ENCODE measurements around the gene DNAJC15.

The DNAJC15 gene

GRCh38 chr13:43110036-43110435 is 86.7 kb downstream of the DNAJC15 start:
- DNase-seq: no peak
- H3K36me3 Mint-ChIP-seq (ENCODE audit: low read depth): peaks cover 26% of the 10 kb centered on the region
- no peaks in the 10 kb centered on the region for H3K27me3 Mint-ChIP-seq
- H3K27ac Mint-ChIP-seq: no peak overlapping the region
- H3K4me1 Mint-ChIP-seq (ENCODE audit: low read depth): no peaks in the 10 kb centered on the region
- no peaks in the 10 kb centered on the region for H3K9me3 Mint-ChIP-seq
- no peak overlapping the region for H3K4me3 Mint-ChIP-seq

DNA sequence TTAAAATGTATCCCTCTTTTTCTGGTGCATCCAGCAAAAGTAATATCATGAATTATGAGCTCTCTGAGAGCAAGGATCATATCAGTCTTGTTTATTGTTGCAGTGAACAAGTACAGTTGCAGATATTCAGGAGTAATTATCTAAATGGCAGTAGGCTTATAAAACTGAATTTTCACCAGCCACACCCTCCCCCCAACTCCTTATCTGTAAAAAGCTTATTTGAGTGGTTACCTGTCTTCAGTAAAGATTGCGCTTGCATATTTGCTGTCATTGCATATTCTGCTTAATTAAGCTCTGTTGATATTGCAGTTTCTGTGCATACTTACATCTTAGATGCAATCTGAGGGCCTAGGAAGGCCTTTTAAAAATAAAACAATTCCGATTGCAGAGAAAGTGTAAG is 87.3 kb downstream of the DNAJC15 start:
- no peak overlapping the region for H3K4me3 Mint-ChIP-seq
- no peak for DNase-seq
- H3K4me1 Mint-ChIP-seq (ENCODE audit: low read depth): no peaks in the 10 kb centered on the region
- no peaks in the 10 kb centered on the region for H3K27me3 Mint-ChIP-seq
- H3K36me3 Mint-ChIP-seq (ENCODE audit: low read depth): peaks cover 23% of the 10 kb centered on the region
- H3K27ac Mint-ChIP-seq: no peak overlapping the region
- no peaks in the 10 kb centered on the region for H3K9me3 Mint-ChIP-seq

GRCh38 chr13:43111559-43112400 is 88.4 kb downstream of the DNAJC15 start:
- H3K36me3 Mint-ChIP-seq (ENCODE audit: low read depth): peaks cover 20% of the 10 kb centered on the region
- no peaks in the 10 kb centered on the region for H3K9me3 Mint-ChIP-seq
- H3K27ac Mint-ChIP-seq: no peak overlapping the region
- H3K4me1 Mint-ChIP-seq (ENCODE audit: low read depth): no peaks in the 10 kb centered on the region
- no peaks in the 10 kb centered on the region for H3K27me3 Mint-ChIP-seq
- no peak overlapping the region for H3K4me3 Mint-ChIP-seq
- no peak for DNase-seq

- no peak for DNase-seq
- Mint-ChIP-seq H3K36me3 (ENCODE audit: low read depth) (peaks cover 4% of the 10 kb centered on the region), H3K27me3 (no peaks in the 10 kb centered on the region), H3K9me3 (no peaks in the 10 kb centered on the region), H3K4me3 (no peak overlapping the region), H3K4me1 (ENCODE audit: low read depth) (no peaks in the 10 kb centered on the region), H3K27ac (no peak overlapping the region)
Observed at GRCh38 chr13:43113603-43114002, 90.2 kb downstream of the DNAJC15 start.

GRCh38 chr13:43114504-43114903 is 91.1 kb downstream of the DNAJC15 start:
- no peaks in the 10 kb centered on the region for H3K4me1 Mint-ChIP-seq (ENCODE audit: low read depth)
- no peaks in the 10 kb centered on the region for H3K27me3 Mint-ChIP-seq
- H3K36me3 Mint-ChIP-seq (ENCODE audit: low read depth): no peaks in the 10 kb centered on the region
- no peak for DNase-seq
- H3K4me3 Mint-ChIP-seq: no peak overlapping the region
- H3K27ac Mint-ChIP-seq: no peak overlapping the region
- no peaks in the 10 kb centered on the region for H3K9me3 Mint-ChIP-seq

- no peaks in the 10 kb centered on the region for H3K36me3 Mint-ChIP-seq (ENCODE audit: low read depth)
- no peak overlapping the region for H3K4me3 Mint-ChIP-seq
- no peak for DNase-seq
- no peaks in the 10 kb centered on the region for H3K9me3 Mint-ChIP-seq
- no peaks in the 10 kb centered on the region for H3K4me1 Mint-ChIP-seq (ENCODE audit: low read depth)
- no peak overlapping the region for H3K27ac Mint-ChIP-seq
- no peaks in the 10 kb centered on the region for H3K27me3 Mint-ChIP-seq
Observed at GRCh38 chr13:43115141-43115540, 91.8 kb downstream of the DNAJC15 start.

- H3K9me3 Mint-ChIP-seq: no peaks in the 10 kb centered on the region
- H3K36me3 Mint-ChIP-seq (ENCODE audit: low read depth): no peaks in the 10 kb centered on the region
- no peaks in the 10 kb centered on the region for H3K4me1 Mint-ChIP-seq (ENCODE audit: low read depth)
- no peaks in the 10 kb centered on the region for H3K27me3 Mint-ChIP-seq
- no peak for DNase-seq
- no peak overlapping the region for H3K27ac Mint-ChIP-seq
- no peak overlapping the region for H3K4me3 Mint-ChIP-seq
Observed at GRCh38 chr13:43116242-43116641, 92.9 kb downstream of the DNAJC15 start.

DNA sequence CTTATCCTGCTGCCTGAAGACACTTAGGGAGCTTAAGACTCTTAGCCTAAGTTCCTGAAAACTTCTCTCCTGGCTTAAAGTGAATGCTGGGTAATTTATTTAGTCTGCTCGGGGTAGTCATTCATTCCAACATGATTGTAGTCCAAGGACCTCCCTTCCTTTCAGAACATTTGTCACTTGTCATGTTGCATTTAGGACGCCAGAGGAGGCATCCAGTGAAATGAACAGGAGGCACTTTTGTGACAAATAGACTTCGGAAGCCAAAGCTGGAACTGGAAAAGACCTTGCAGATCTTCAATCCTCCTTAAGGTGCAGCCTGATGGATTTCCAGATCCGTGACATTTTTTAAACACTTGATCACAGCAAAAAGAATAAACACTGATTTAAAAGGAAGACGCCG is 95.1 kb downstream of the DNAJC15 start:
- no peaks in the 10 kb centered on the region for H3K9me3 Mint-ChIP-seq
- H3K4me3 Mint-ChIP-seq: no peak overlapping the region
- no peaks in the 10 kb centered on the region for H3K36me3 Mint-ChIP-seq (ENCODE audit: low read depth)
- H3K4me1 Mint-ChIP-seq (ENCODE audit: low read depth): no peaks in the 10 kb centered on the region
- DNase-seq: no peak
- H3K27me3 Mint-ChIP-seq: no peaks in the 10 kb centered on the region
- no peak overlapping the region for H3K27ac Mint-ChIP-seq

DNA sequence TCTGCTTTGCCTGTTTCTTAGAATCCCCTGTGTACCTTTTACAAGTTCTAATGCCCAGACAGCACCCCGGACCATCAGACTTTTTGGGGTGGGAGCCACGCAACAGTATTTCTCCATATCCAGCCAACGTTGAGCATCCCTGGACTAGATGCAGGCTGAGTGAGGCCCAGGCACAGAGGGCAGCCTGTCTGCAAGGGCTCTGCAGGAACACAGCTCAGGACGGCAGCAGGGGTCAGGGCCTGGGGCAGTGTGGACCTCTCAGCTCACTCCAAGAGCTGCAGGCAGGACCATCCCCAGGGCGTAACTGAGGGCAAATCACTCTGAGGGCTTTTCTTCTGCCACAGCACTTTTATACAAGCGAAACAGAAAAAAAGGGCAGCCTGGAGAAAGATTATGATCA is 95.8 kb downstream of the DNAJC15 start:
- Mint-ChIP-seq H3K9me3 (no peaks in the 10 kb centered on the region), H3K27me3 (no peaks in the 10 kb centered on the region), H3K4me1 (ENCODE audit: low read depth) (no peaks in the 10 kb centered on the region), H3K4me3 (no peak overlapping the region), H3K27ac (no peak overlapping the region), H3K36me3 (ENCODE audit: low read depth) (no peaks in the 10 kb centered on the region)
- no peak for DNase-seq

DNA sequence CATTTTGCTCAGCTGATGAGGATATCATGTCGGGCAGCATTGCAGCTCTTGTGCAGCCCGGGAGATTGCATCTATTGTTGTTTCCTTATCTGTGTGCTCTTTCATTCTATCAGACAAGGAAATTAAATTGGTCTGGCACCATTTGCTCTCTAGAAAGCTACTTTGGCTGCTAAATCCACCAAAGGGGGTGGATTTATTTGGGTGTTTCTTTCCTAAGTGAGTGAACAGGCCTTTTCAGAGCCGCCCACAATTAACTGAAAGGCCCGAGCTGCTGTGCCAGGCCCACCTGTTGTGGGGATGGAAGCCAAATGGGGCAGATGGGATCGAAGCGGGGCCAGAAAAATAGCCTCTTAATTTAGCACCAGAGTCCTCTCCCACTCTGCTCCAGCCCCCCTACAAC is 99.4 kb downstream of the DNAJC15 start:
- H3K4me3 Mint-ChIP-seq: no peak overlapping the region
- no peaks in the 10 kb centered on the region for H3K36me3 Mint-ChIP-seq (ENCODE audit: low read depth)
- no peak overlapping the region for H3K27ac Mint-ChIP-seq
- H3K9me3 Mint-ChIP-seq: no peaks in the 10 kb centered on the region
- DNase-seq: no peak
- peaks cover 2% of the 10 kb centered on the region for H3K27me3 Mint-ChIP-seq
- peaks cover 5% of the 10 kb centered on the region for H3K4me1 Mint-ChIP-seq (ENCODE audit: low read depth)

DNA sequence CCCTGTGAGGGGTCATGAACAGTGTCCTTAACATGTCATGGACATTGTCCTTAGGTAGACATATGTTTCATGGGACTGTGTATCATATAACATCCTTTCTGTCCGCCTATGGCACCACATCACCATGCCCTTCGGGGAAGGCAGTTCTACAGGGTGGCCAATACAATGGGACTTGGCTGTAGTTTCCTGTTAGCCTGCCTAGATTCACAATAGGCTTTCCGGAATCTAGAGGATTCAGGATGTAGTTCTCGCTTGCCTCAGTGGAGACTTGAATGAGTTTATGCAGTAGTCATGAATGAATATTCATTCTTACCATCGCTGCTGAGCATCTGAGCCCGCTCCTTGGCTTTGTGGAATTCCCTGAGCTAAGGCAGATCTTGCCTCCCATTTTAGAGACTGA is 100.5 kb downstream of the DNAJC15 start:
- peaks cover 11% of the 10 kb centered on the region for H3K4me1 Mint-ChIP-seq (ENCODE audit: low read depth)
- H3K27ac Mint-ChIP-seq: no peak overlapping the region
- DNase-seq: no peak
- no peaks in the 10 kb centered on the region for H3K36me3 Mint-ChIP-seq (ENCODE audit: low read depth)
- H3K4me3 Mint-ChIP-seq: no peak overlapping the region
- no peaks in the 10 kb centered on the region for H3K9me3 Mint-ChIP-seq
- peaks cover 2% of the 10 kb centered on the region for H3K27me3 Mint-ChIP-seq

DNA sequence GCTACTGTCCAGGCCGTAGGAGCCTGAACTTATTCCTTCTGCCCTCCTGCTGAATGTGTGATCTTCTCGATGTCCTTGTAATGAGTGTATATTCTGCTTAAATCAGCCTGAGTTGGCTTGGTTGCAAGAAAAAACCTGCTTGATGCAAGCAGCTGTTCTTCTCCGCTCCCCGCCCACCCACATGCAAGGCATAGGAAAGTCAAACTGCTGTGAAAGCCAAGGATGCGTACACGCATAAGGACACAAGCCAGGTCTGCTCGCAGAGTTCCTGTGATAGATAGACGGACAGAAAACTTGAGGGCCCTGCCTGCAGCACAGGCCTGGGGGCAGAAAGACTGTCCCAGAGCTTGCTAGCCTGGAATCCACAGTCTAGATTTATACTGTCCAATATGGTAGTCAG is 101.1 kb downstream of the DNAJC15 start:
- Mint-ChIP-seq H3K4me3 (no peak overlapping the region), H3K36me3 (ENCODE audit: low read depth) (no peaks in the 10 kb centered on the region), H3K4me1 (ENCODE audit: low read depth) (peaks cover 11% of the 10 kb centered on the region), H3K27me3 (peaks cover 2% of the 10 kb centered on the region), H3K27ac (no peak overlapping the region), H3K9me3 (no peaks in the 10 kb centered on the region)
- no peak for DNase-seq

DNA sequence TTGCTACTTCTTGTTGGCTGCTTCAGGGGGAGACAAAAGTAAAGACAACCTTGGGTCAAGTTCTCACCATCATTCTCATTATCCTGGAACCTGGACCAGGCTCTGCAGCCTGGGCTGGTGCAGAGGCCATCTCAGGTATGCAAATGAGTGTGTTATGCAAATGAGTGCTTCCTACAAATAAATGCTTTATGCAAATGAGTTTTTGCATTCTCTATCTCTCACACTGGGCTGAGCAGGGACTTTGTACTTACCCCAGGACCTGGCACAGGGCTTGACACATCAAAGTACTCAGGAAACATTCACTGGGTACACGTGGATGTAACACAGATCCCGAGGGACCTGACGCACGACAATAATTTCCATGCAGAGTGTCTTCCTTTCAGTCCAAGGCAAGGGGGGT is 103.0 kb downstream of the DNAJC15 start:
- Mint-ChIP-seq H3K27me3 (peaks cover 2% of the 10 kb centered on the region), H3K4me1 (ENCODE audit: low read depth) (peaks cover 11% of the 10 kb centered on the region), H3K36me3 (ENCODE audit: low read depth) (no peaks in the 10 kb centered on the region), H3K4me3 (no peak overlapping the region), H3K27ac (no peak overlapping the region), H3K9me3 (no peaks in the 10 kb centered on the region)
- DNase-seq: no peak

GRCh38 chr13:43127103-43127798 is 103.9 kb downstream of the DNAJC15 start:
- peaks cover 2% of the 10 kb centered on the region for H3K27me3 Mint-ChIP-seq
- no peak overlapping the region for H3K27ac Mint-ChIP-seq
- DNase-seq: no peak
- peaks cover 11% of the 10 kb centered on the region for H3K4me1 Mint-ChIP-seq (ENCODE audit: low read depth)
- H3K9me3 Mint-ChIP-seq: no peaks in the 10 kb centered on the region
- H3K4me3 Mint-ChIP-seq: no peak overlapping the region
- H3K36me3 Mint-ChIP-seq (ENCODE audit: low read depth): no peaks in the 10 kb centered on the region

GRCh38 chr13:43127827-43128226 is 104.4 kb downstream of the DNAJC15 start:
- DNase-seq: no peak
- Mint-ChIP-seq H3K27ac (no peak overlapping the region), H3K4me3 (no peak overlapping the region), H3K27me3 (peaks cover 2% of the 10 kb centered on the region), H3K4me1 (ENCODE audit: low read depth) (peaks cover 11% of the 10 kb centered on the region), H3K9me3 (no peaks in the 10 kb centered on the region), H3K36me3 (ENCODE audit: low read depth) (no peaks in the 10 kb centered on the region)
